HG02642 (cell line): ENCODE data around the gene KSR1.

ENCODE experiments used
- ATAC-seq: cut with Tn5 transposase; IDR thresholded peaks from one replicate; pipeline ENCODE4 v1.9.1; 2021; ENCODE audit warnings: mild to moderate bottlenecking; ENCODE audit not compliant: unreplicated experiment, poor library complexity

The KSR1 gene

GRCh38 chr17:27562777-27563455, 106.7 kb downstream of the KSR1 start:
- no peak for ATAC-seq

GRCh38 chr17:27563532-27563931, 107.3 kb downstream of the KSR1 start:
- ATAC-seq = no peak

- no peak for ATAC-seq
These were observed 108.2 kb downstream of the KSR1 start for GRCh38 chr17:27564463-27564862.

- no peak for ATAC-seq
These were observed 109.8 kb downstream of the KSR1 start for GRCh38 chr17:27565874-27566670.

- no peak for ATAC-seq
These were observed 110.7 kb downstream of the KSR1 start for GRCh38 chr17:27566671-27567562.

- no peak for ATAC-seq
These were observed 111.3 kb downstream of the KSR1 start for GRCh38 chr17:27567563-27567859.

GRCh38 chr17:27568216-27568615, 112.0 kb downstream of the KSR1 start:
- ATAC-seq = no peak

GRCh38 chr17:27568811-27569210, 112.6 kb downstream of the KSR1 start:
- ATAC-seq = no peak

- peak; percentile 63 for ATAC-seq
These were observed 113.0 kb downstream of the KSR1 start for GRCh38 chr17:27569257-27569722.

GRCh38 chr17:27569884-27570577, 113.8 kb downstream of the KSR1 start:
- ATAC-seq = no peak

- ATAC-seq = no peak
These were observed 114.3 kb downstream of the KSR1 start for GRCh38 chr17:27570578-27570914.

GRCh38 chr17:27571563-27572352, 115.5 kb downstream of the KSR1 start:
- ATAC-seq = no peak

- no peak for ATAC-seq
These were observed 116.4 kb downstream of the KSR1 start for GRCh38 chr17:27572665-27573064.

GRCh38 chr17:27573548-27573947, 117.3 kb downstream of the KSR1 start:
- no peak for ATAC-seq

GRCh38 chr17:27573971-27574525, 117.8 kb downstream of the KSR1 start:
- ATAC-seq = no peak

GRCh38 chr17:27575096-27575911, 119.1 kb downstream of the KSR1 start:
- no peak for ATAC-seq

GRCh38 chr17:27575912-27576252, 119.6 kb downstream of the KSR1 start:
- ATAC-seq = no peak

GRCh38 chr17:27576477-27577083, 120.3 kb downstream of the KSR1 start:
- no peak for ATAC-seq
